ENCODE measurements around the gene KLHL21. TPM values are rescaled to one million over a fixed set of nuclear protein-coding genes. Genes with fewer than 3 reads are reported as not detected.

KLHL21 gene
- total RNA-seq, 2 donors from 2014 or later = 10.9 to 13.2 TPM

DNA sequence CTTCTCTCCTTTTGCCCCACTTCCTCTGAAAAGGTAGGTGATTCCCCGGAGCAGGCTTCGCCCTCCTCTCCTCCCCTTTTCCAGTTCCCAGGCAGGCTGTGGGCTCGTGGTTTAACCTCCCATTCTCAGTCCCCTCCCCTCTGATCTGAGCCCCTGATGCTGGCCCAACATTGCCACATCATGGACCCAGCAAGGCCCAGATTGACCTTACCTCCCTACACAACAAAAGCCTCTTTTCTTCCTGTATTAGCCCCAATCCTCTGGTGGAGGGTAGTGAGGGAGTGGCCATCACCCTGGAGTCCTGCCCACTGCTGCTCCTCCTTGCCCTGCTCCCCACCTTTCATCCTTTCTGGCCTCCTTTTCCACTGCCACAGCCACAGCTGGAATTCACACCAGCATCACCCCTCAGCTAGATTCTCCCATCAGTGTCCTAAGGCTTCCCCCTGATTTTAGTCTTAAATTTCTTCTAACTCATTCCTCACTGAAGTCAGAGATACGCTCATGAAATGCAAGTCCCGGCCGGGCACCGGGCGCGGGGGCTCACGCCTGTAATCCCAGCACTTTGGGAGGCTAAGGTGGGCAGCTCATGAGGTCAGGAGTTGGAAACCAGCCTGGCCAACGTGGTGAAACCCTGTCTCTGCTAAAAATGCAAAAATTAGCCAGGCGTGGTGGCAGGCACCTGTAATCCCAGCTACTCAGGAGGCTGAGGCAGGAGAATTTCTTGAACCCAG, 29.9 kb downstream of the KLHL21 start:
- no peak overlapping the region for H3K27ac ChIP-seq (ENCODE audit: low read depth, low read length)
- H3K9me3 ChIP-seq (ENCODE audit: control insufficient read depth, low read length) = no peaks in the 10 kb centered on the region
- 83 to 88% methylated on average over 6 to 12 of the region's 12 CpGs for WGBS, 2 experiments (ENCODE audit: insufficient coverage in 1 of 2, insufficient read length in 1 of 2)
- H3K36me3 ChIP-seq (ENCODE audit: control insufficient read depth, insufficient read depth, low read length) = no peaks in the 10 kb centered on the region
- no peaks in the 10 kb centered on the region for H3K4me1 ChIP-seq (ENCODE audit: control insufficient read depth, insufficient read depth, low read length)
- TF ChIP-seq CTCF (conservative IDR thresholded peaks at IDR 0.05) = no peak
- no peaks in the 10 kb centered on the region for H3K9me3 Mint-ChIP-seq
- DNase-seq = no peak
- no peak overlapping the region for H3K4me3 Mint-ChIP-seq
- H3K27me3 ChIP-seq (ENCODE audit: control insufficient read depth, insufficient read depth, low read length, poor library complexity, severe bottlenecking) = peaks cover 27% of the 10 kb centered on the region
- peaks cover 47% of the 10 kb centered on the region for H3K27me3 Mint-ChIP-seq (ENCODE audit: insufficient read depth)
- no peaks in the 10 kb centered on the region for H3K36me3 Mint-ChIP-seq (ENCODE audit: low read depth)
- no peak overlapping the region for H3K4me3 ChIP-seq (ENCODE audit: low read length)
- no peak overlapping the region for H3K27ac Mint-ChIP-seq
- no peak overlapping the region for H3K9ac ChIP-seq (ENCODE audit: extremely low read depth, low read length, poor library complexity, severe bottlenecking)
- H3K4me1 Mint-ChIP-seq = no peaks in the 10 kb centered on the region

DNA sequence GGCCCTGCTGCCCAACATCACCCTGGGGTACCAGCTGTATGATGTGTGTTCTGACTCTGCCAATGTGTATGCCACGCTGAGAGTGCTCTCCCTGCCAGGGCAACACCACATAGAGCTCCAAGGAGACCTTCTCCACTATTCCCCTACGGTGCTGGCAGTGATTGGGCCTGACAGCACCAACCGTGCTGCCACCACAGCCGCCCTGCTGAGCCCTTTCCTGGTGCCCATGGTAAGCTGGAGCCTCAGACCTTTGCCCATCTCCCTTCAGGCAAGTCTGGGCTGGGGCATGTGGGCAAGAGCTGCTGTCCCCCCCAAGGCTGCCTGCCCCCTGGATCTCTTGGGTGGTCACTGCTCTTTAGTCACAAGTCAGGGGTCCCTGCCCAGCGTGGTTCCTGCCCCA, 31.7 kb downstream of the KLHL21 start:
- Histone ChIP-seq H3K9ac (ENCODE audit: extremely low read depth, low read length, poor library complexity, severe bottlenecking) (no peak overlapping the region), H3K27ac (ENCODE audit: low read depth, low read length) (no peak overlapping the region), H3K9me3 (ENCODE audit: control insufficient read depth, low read length) (no peaks in the 10 kb centered on the region), H3K36me3 (ENCODE audit: control insufficient read depth, insufficient read depth, low read length) (no peaks in the 10 kb centered on the region), H3K27me3 (ENCODE audit: control insufficient read depth, insufficient read depth, low read length, poor library complexity, severe bottlenecking) (peaks cover 31% of the 10 kb centered on the region), H3K4me1 (ENCODE audit: control insufficient read depth, insufficient read depth, low read length) (no peaks in the 10 kb centered on the region), H3K4me3 (ENCODE audit: low read length) (no peak overlapping the region)
- no peak for DNase-seq
- Mint-ChIP-seq H3K27ac (no peak overlapping the region), H3K9me3 (no peaks in the 10 kb centered on the region), H3K36me3 (ENCODE audit: low read depth) (no peaks in the 10 kb centered on the region), H3K4me3 (no peak overlapping the region), H3K27me3 (ENCODE audit: insufficient read depth) (peaks cover 47% of the 10 kb centered on the region), H3K4me1 (no peaks in the 10 kb centered on the region)
- 69 to 84% methylated on average over 2 to 5 of the region's 5 CpGs for WGBS, 2 experiments (ENCODE audit: insufficient coverage in 1 of 2, insufficient read length in 1 of 2)
- no peak for TF ChIP-seq CTCF (conservative IDR thresholded peaks at IDR 0.05)

DNA sequence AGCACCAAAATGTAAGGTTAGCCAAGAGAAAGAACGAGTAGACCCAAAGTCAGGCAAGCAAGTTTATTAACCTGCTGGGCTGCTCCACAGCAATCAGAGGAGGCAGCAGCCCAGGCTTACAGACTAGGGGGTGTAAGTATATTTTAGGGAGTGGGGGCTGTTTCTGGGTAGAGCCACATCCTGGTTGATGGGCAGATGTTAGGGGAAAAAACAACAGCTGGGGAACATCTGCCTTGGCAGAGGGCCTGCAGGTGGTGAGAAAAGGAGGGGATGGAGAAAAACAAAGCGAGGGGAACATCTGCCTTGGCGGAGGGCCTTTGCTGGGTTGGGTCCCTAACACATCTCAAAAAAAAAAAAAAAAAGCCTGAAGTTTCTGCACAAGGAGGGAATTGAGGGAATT, 32.6 kb downstream of the KLHL21 start:
- 83 to 89% methylated on average over 2 to 3 of the region's 3 CpGs for WGBS, 2 experiments (ENCODE audit: insufficient coverage in 1 of 2, insufficient read length in 1 of 2)
- H3K9ac ChIP-seq (ENCODE audit: extremely low read depth, low read length, poor library complexity, severe bottlenecking) = no peak overlapping the region
- H3K36me3 Mint-ChIP-seq (ENCODE audit: low read depth) = no peaks in the 10 kb centered on the region
- no peaks in the 10 kb centered on the region for H3K4me1 Mint-ChIP-seq
- H3K4me3 ChIP-seq (ENCODE audit: low read length) = no peak overlapping the region
- H3K9me3 ChIP-seq (ENCODE audit: control insufficient read depth, low read length) = no peaks in the 10 kb centered on the region
- no peak overlapping the region for H3K27ac ChIP-seq (ENCODE audit: low read depth, low read length)
- H3K4me3 Mint-ChIP-seq = no peak overlapping the region
- H3K27me3 ChIP-seq (ENCODE audit: control insufficient read depth, insufficient read depth, low read length, poor library complexity, severe bottlenecking) = peaks cover 39% of the 10 kb centered on the region
- no peak overlapping the region for H3K27ac Mint-ChIP-seq
- DNase-seq = no peak
- no peaks in the 10 kb centered on the region for H3K4me1 ChIP-seq (ENCODE audit: control insufficient read depth, insufficient read depth, low read length)
- no peaks in the 10 kb centered on the region for H3K9me3 Mint-ChIP-seq
- peaks cover 47% of the 10 kb centered on the region for H3K27me3 Mint-ChIP-seq (ENCODE audit: insufficient read depth)
- no peak for TF ChIP-seq CTCF (conservative IDR thresholded peaks at IDR 0.05)
- no peaks in the 10 kb centered on the region for H3K36me3 ChIP-seq (ENCODE audit: control insufficient read depth, insufficient read depth, low read length)
